Activated naive CD4-positive, alpha-beta T cell treated with anti-CD3 and anti-CD28 coated beads, Interleukin-2, amount 10 ng/mL, durations not matched to agents 7 days and 5 days (primary cell): ENCODE measurements around the gene SATB2.

Source experiments
- CTCF ChIA-PET: fragments of 350-600 bp; sonication (Branson Sonifier 250); formaldehyde crosslinking; loops from one replicate; lab custom pipeline; 2021; ENCODE audit warnings: antibody characterized with exemption; lab: Charles Lee
- DNase-seq: peaks from one replicate; pipeline ENCODE4 v3.0.0-alpha.2; 2020
- H3K27ac Mint-ChIP-seq: one replicate; pipeline ENCODE4 v1.8.0; 2021; ENCODE audit warnings: mild to moderate bottlenecking, moderate library complexity, mixed read lengths
- H3K27me3 Mint-ChIP-seq: one replicate; pipeline ENCODE4 v1.8.0; 2021; ENCODE audit warnings: mild to moderate bottlenecking, mixed read lengths
- H3K36me3 Mint-ChIP-seq: one replicate; pipeline ENCODE4 v1.8.0; 2021; ENCODE audit warnings: mixed read lengths
- H3K4me1 Mint-ChIP-seq: one replicate; pipeline ENCODE4 v1.8.0; 2021; ENCODE audit warnings: mixed read lengths
- H3K4me3 Mint-ChIP-seq: one replicate; pipeline ENCODE4 v1.8.0; 2021; ENCODE audit warnings: mild to moderate bottlenecking, moderate library complexity, mixed read lengths
- H3K9me3 Mint-ChIP-seq: one replicate; pipeline ENCODE4 v1.8.0; 2021; ENCODE audit warnings: mixed read lengths

Gene SATB2

GRCh38 chr2:199223791-199224190 is 233.9 kb downstream of the SATB2 start:
- no peak overlapping the region for H3K27ac Mint-ChIP-seq
- CTCF ChIA-PET, result no interaction called here

DNA sequence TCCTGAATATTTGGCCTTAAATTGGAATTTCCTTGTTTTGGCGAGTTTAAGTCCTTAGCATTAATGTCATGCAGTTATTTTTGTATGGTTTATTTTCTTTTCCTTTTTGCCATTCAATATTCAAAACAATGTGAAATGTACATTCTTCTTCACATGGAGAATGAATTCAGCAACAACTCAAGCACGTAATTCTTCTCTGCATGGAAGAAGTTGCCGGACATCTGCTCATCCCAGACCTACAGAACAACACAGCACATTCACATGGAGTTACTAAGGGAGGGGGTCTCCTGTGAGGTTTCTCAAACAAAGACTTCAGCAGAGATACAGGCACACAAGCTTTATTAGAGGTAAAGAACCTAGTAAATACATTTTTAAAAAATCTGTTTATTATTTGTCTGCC is 236.8 kb downstream of the SATB2 start:
- CTCF ChIA-PET, result no interaction called here
- no peak overlapping the region for H3K27ac Mint-ChIP-seq
- no peaks in the 10 kb centered on the region for H3K36me3 Mint-ChIP-seq
- peaks cover 3% of the 10 kb centered on the region for H3K9me3 Mint-ChIP-seq
- no peak overlapping the region for H3K4me3 Mint-ChIP-seq
- H3K27me3 Mint-ChIP-seq, result no peaks in the 10 kb centered on the region
- no peaks in the 10 kb centered on the region for H3K4me1 Mint-ChIP-seq
- DNase-seq, result no peak

More at GRCh38 chr2:199223791-199224190, 233.9 kb downstream of the SATB2 start:
- no peaks in the 10 kb centered on the region for H3K27me3 Mint-ChIP-seq
- H3K4me1 Mint-ChIP-seq, result no peaks in the 10 kb centered on the region
- no peaks in the 10 kb centered on the region for H3K36me3 Mint-ChIP-seq
- no peak for DNase-seq
- no peak overlapping the region for H3K4me3 Mint-ChIP-seq
- H3K9me3 Mint-ChIP-seq, result peaks cover 12% of the 10 kb centered on the region

DNA sequence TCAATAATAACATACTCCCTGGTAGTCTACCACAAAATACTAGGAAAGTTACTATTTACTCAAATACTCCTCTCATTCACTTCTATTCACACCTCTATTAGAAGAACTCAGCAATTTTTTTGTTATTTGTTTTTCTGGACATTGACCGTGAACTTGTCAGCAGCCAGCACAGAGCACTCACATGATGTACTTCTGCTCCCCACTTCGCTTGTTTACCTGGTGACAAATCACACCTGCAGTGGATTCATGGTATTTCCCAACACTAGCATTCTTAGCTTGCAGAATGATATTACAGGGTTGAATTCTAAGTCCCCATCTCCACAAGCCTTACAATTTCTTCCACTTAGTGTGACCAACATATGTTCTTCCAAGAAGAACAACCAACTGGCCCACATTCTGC is 238.2 kb downstream of the SATB2 start:
- DNase-seq, result no peak
- Mint-ChIP-seq H3K4me3 (no peak overlapping the region), H3K27ac (no peak overlapping the region), H3K4me1 (no peaks in the 10 kb centered on the region), H3K36me3 (no peaks in the 10 kb centered on the region), H3K27me3 (no peaks in the 10 kb centered on the region), H3K9me3 (peaks cover 3% of the 10 kb centered on the region)
- CTCF ChIA-PET, result no interaction called here
